Stimulated activated CD4-positive, alpha-beta T cell treated with anti-CD3 and anti-CD28 coated beads, TNF-alpha, amount 100 ng/mL, for 1 hour (primary cell): ENCODE measurements around the gene YWHAG.
"Not testable (repeated sequence)": the region's sequence is repeated elsewhere in the genome, so short reads cannot be mapped to it uniquely, and the experiment has no call there.

ENCODE experiments used
- DNase-seq, 3 donors: peaks; one replicate each; pipeline ENCODE4 v3.0.0-alpha.2; 2020; ENCODE audit warnings: low read depth in 3 of 3, low spot score in 1 of 3

YWHAG gene

GRCh38 chr7:76351372-76351771 is 7.4 kb downstream of the YWHAG start:
- no peak for DNase-seq

GRCh38 chr7:76349313-76349885 is 9.4 kb downstream of the YWHAG start:
- DNase-seq = no peak

GRCh38 chr7:76347710-76348109 is 11.1 kb downstream of the YWHAG start:
- DNase-seq = no peak

- no peak for DNase-seq
These were observed 12.0 kb downstream of the YWHAG start for GRCh38 chr7:76346778-76347177.

GRCh38 chr7:76346097-76346496 is 12.7 kb downstream of the YWHAG start:
- DNase-seq = no peak

GRCh38 chr7:76343931-76344321 is 14.9 kb downstream of the YWHAG start:
- DNase-seq = no peak

GRCh38 chr7:76343294-76343930 is 15.4 kb downstream of the YWHAG start:
- no peak for DNase-seq

GRCh38 chr7:76342222-76342621 is 16.6 kb downstream of the YWHAG start:
- no peak for DNase-seq

GRCh38 chr7:76340617-76341131 is 18.1 kb downstream of the YWHAG start:
- no peak for DNase-seq

- no peak for DNase-seq
These were observed 20.3 kb downstream of the YWHAG start for GRCh38 chr7:76338298-76339084.

GRCh38 chr7:76337147-76337546 is 21.6 kb downstream of the YWHAG start:
- no peak for DNase-seq

- no peak for DNase-seq
These were observed 22.7 kb downstream of the YWHAG start for GRCh38 chr7:76336094-76336493.

GRCh38 chr7:76335417-76335816 is 23.4 kb downstream of the YWHAG start:
- not testable (repeated sequence) for DNase-seq

- no peak for DNase-seq
These were observed 24.3 kb downstream of the YWHAG start for GRCh38 chr7:76334320-76334967.

- no peak for DNase-seq
These were observed 25.2 kb downstream of the YWHAG start for GRCh38 chr7:76333511-76334101.

GRCh38 chr7:76332078-76332477 is 26.7 kb downstream of the YWHAG start:
- DNase-seq = no peak

- DNase-seq = no peak
These were observed 28.1 kb downstream of the YWHAG start for GRCh38 chr7:76330673-76331072.

GRCh38 chr7:76330261-76330660 is 28.5 kb downstream of the YWHAG start:
- DNase-seq = no peak

GRCh38 chr7:76329479-76329878 is 29.3 kb downstream of the YWHAG start:
- no peak for DNase-seq

- no peak for DNase-seq
These were observed 30.4 kb downstream of the YWHAG start for GRCh38 chr7:76328389-76328788.

- no peak for DNase-seq
These were observed 31.2 kb downstream of the YWHAG start for GRCh38 chr7:76327610-76328009.
